ENCODE results near the gene SYVN1. TPM values are rescaled to one million over a fixed set of nuclear protein-coding genes. Genes with fewer than 3 reads are reported as not detected.

The SYVN1 gene
- total RNA-seq, 1 experiment from 2014 or later, result 34.8 TPM

DNA sequence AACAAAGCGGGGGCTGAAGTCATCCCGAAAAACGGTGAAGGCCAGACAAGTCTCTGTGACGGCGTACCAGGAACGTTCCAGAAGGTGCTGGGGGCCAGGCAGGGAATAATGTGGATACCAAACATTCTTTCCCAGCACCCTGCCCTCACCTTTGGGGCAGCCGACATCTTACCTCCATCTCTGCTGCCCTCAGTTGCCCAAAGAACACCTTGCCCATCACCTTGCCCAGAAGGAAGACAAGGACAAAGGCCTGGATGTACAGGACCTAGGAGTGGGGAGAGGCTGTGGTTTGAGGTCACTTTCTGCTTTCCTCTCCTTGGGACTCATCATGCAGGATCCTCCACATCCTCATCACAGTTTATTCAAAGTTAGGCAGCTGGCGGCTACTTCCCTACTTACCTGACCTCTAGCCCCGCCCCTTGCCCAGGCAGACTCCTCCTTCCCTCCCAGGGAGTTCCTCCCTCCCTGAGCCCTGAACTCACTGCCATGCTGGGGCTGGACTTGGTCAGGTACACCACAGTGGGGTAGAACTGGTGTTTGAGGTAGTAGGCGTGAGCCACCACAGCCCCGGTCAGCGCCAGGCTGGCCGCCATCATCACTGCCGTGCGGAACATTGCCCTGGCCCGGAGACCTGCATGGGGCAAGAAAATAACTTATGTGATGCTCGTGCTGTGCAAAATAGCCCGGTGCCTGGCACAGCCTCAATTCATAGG lies 1.2 kb downstream of the SYVN1 start (continued):
- TF ChIP-seq, protein P1, sequence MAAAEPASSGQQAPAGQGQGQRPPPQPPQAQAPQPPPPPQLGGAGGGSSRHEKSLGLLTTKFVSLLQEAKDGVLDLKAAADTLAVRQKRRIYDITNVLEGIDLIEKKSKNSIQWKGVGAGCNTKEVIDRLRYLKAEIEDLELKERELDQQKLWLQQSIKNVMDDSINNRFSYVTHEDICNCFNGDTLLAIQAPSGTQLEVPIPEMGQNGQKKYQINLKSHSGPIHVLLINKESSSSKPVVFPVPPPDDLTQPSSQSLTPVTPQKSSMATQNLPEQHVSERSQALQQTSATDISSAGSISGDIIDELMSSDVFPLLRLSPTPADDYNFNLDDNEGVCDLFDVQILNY (CRISPR knock-in tag; IDR thresholded peaks at IDR 0.05), result no peak
- TF ChIP-seq PRRX2 (CRISPR knock-in tag; IDR thresholded peaks at IDR 0.05) (no peak), ZNF396 (CRISPR knock-in tag; IDR thresholded peaks at IDR 0.05; ENCODE audit: borderline replicate concordance) (no peak), KAT7 (CRISPR knock-in tag; IDR thresholded peaks at IDR 0.05; ENCODE audit: borderline replicate concordance) (no peak), ETV6 (CRISPR knock-in tag; IDR thresholded peaks at IDR 0.05) (no peak)
- TF ChIP-seq, protein P2, sequence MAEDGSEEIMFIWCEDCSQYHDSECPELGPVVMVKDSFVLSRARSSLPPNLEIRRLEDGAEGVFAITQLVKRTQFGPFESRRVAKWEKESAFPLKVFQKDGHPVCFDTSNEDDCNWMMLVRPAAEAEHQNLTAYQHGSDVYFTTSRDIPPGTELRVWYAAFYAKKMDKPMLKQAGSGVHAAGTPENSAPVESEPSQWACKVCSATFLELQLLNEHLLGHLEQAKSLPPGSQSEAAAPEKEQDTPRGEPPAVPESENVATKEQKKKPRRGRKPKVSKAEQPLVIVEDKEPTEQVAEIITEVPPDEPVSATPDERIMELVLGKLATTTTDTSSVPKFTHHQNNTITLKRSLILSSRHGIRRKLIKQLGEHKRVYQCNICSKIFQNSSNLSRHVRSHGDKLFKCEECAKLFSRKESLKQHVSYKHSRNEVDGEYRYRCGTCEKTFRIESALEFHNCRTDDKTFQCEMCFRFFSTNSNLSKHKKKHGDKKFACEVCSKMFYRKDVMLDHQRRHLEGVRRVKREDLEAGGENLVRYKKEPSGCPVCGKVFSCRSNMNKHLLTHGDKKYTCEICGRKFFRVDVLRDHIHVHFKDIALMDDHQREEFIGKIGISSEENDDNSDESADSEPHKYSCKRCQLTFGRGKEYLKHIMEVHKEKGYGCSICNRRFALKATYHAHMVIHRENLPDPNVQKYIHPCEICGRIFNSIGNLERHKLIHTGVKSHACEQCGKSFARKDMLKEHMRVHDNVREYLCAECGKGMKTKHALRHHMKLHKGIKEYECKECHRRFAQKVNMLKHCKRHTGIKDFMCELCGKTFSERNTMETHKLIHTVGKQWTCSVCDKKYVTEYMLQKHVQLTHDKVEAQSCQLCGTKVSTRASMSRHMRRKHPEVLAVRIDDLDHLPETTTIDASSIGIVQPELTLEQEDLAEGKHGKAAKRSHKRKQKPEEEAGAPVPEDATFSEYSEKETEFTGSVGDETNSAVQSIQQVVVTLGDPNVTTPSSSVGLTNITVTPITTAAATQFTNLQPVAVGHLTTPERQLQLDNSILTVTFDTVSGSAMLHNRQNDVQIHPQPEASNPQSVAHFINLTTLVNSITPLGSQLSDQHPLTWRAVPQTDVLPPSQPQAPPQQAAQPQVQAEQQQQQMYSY (CRISPR knock-in tag; IDR thresholded peaks at IDR 0.05), result no peak
- TF ChIP-seq, protein P3, sequence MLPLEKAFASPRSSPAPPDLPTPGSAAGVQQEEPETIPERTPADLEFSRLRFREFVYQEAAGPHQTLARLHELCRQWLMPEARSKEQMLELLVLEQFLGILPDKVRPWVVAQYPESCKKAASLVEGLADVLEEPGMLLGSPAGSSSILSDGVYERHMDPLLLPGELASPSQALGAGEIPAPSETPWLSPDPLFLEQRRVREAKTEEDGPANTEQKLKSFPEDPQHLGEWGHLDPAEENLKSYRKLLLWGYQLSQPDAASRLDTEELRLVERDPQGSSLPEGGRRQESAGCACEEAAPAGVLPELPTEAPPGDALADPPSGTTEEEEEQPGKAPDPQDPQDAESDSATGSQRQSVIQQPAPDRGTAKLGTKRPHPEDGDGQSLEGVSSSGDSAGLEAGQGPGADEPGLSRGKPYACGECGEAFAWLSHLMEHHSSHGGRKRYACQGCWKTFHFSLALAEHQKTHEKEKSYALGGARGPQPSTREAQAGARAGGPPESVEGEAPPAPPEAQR (CRISPR knock-in tag; IDR thresholded peaks at IDR 0.05), result no peak
- TF ChIP-seq, protein P4, sequence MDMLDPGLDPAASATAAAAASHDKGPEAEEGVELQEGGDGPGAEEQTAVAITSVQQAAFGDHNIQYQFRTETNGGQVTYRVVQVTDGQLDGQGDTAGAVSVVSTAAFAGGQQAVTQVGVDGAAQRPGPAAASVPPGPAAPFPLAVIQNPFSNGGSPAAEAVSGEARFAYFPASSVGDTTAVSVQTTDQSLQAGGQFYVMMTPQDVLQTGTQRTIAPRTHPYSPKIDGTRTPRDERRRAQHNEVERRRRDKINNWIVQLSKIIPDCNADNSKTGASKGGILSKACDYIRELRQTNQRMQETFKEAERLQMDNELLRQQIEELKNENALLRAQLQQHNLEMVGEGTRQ (CRISPR knock-in tag; IDR thresholded peaks at IDR 0.05), result no peak

DNA sequence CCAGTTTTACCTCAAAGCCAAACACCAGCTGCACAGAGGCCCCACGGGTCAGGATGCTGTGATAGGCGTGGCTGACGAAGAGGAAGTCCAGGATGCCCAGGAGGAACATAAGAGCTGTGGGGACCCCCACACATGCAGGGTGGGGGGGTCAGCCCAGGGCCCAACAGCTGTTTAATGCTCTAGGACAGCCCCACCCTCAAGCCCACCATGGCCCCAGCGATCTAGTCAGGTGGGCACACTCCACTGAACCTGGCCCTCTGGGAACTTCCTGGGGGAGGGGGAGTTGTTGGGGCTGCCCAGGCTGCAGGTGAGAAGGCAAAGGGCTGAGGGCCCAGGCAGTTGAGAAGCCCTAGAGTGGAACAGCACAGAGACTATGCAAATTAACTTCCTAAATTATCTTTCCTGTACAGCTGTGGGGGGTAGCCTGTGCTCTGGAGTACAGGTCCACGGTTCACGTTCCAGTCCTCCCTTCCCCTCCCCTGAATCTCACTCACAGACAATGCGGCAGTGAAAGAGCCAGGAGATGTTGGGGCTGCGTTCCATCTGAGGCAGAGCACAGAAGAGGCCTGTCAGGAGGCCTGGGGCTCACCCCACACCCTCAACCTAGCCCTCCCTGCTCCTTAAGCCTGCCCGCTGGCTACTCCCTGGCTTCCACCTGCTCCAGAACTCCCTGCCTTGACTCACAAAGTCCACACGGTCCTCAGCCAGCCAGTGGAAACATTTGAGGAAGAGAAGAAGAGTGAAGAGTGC lies 1.9 kb downstream of the SYVN1 start:
- Mint-ChIP-seq H3K4me3 (peak overlapping the region; percentile 98), H3K36me3 (peaks cover 16% of the 10 kb centered on the region), H3K4me1 (peaks cover 18% of the 10 kb centered on the region), H3K9me3 (no peaks in the 10 kb centered on the region), H3K27ac (0 out of 2 replicates have a peak overlapping the region, but pooled peaks have one; percentile 60), H3K27me3 (ENCODE audit: low read depth) (no peaks in the 10 kb centered on the region)
- ATAC-seq (no peak), DNase-seq (ENCODE audit: low spot score) (no peak)
- CTCF ChIA-PET, result interaction anchor here (3.1 to 3.7 kb wide), 3 partner anchors 15 to 49 kb away, joined by 13 to 40 read pairs (median 35); partner anchors contain the start of genes CAPN1, TM7SF2 and ZNHIT2
- POLR2A ChIA-PET, result interaction anchor here (1.8 kb wide), 1 partner anchor 11 kb away, joined by 7 read pairs; the partner anchor contains the start of genes FAU and MRPL49
- TF ChIP-seq IRF2 (CRISPR knock-in tag; IDR thresholded peaks at IDR 0.05; ENCODE audit: borderline replicate concordance, low read depth) (no peak), NFE2L1 (CRISPR knock-in tag; IDR thresholded peaks at IDR 0.05) (no peak), NFATC4 (CRISPR knock-in tag; IDR thresholded peaks at IDR 0.05) (no peak), ZNF121 (CRISPR knock-in tag; IDR thresholded peaks at IDR 0.05) (no peak), NR2C2 (CRISPR knock-in tag; IDR thresholded peaks at IDR 0.05) (no peak), FOXP1 (CRISPR knock-in tag; IDR thresholded peaks at IDR 0.05; ENCODE audit: borderline replicate concordance) (no peak), SMAD3 (CRISPR knock-in tag; IDR thresholded peaks at IDR 0.05; ENCODE audit: borderline replicate concordance) (no peak), ZNF263 (CRISPR knock-in tag; IDR thresholded peaks at IDR 0.05; ENCODE audit: low read depth) (no peak), ETV6 (CRISPR knock-in tag; IDR thresholded peaks at IDR 0.05) (no peak)
- TF ChIP-seq, protein P5, sequence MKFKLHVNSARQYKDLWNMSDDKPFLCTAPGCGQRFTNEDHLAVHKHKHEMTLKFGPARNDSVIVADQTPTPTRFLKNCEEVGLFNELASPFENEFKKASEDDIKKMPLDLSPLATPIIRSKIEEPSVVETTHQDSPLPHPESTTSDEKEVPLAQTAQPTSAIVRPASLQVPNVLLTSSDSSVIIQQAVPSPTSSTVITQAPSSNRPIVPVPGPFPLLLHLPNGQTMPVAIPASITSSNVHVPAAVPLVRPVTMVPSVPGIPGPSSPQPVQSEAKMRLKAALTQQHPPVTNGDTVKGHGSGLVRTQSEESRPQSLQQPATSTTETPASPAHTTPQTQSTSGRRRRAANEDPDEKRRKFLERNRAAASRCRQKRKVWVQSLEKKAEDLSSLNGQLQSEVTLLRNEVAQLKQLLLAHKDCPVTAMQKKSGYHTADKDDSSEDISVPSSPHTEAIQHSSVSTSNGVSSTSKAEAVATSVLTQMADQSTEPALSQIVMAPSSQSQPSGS (CRISPR knock-in tag; IDR thresholded peaks at IDR 0.05; ENCODE audit: borderline replicate concordance, low read depth), result no peak
- TF ChIP-seq, protein P6, sequence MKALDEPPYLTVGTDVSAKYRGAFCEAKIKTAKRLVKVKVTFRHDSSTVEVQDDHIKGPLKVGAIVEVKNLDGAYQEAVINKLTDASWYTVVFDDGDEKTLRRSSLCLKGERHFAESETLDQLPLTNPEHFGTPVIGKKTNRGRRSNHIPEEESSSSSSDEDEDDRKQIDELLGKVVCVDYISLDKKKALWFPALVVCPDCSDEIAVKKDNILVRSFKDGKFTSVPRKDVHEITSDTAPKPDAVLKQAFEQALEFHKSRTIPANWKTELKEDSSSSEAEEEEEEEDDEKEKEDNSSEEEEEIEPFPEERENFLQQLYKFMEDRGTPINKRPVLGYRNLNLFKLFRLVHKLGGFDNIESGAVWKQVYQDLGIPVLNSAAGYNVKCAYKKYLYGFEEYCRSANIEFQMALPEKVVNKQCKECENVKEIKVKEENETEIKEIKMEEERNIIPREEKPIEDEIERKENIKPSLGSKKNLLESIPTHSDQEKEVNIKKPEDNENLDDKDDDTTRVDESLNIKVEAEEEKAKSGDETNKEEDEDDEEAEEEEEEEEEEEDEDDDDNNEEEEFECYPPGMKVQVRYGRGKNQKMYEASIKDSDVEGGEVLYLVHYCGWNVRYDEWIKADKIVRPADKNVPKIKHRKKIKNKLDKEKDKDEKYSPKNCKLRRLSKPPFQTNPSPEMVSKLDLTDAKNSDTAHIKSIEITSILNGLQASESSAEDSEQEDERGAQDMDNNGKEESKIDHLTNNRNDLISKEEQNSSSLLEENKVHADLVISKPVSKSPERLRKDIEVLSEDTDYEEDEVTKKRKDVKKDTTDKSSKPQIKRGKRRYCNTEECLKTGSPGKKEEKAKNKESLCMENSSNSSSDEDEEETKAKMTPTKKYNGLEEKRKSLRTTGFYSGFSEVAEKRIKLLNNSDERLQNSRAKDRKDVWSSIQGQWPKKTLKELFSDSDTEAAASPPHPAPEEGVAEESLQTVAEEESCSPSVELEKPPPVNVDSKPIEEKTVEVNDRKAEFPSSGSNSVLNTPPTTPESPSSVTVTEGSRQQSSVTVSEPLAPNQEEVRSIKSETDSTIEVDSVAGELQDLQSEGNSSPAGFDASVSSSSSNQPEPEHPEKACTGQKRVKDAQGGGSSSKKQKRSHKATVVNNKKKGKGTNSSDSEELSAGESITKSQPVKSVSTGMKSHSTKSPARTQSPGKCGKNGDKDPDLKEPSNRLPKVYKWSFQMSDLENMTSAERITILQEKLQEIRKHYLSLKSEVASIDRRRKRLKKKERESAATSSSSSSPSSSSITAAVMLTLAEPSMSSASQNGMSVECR (CRISPR knock-in tag; IDR thresholded peaks at IDR 0.05; ENCODE audit: borderline replicate concordance), result no peak
